Stimulated activated CD4-positive, alpha-beta T cell treated with anti-CD3 and anti-CD28 coated beads, Interleukin-12 subunit alpha, Interleukin-12 subunit beta, amount 100 ng/mL, for 4 hours (primary cell): ENCODE data around the gene RAB20.
"Not testable (repeated sequence)": the region's sequence is repeated elsewhere in the genome, so short reads cannot be mapped to it uniquely, and the experiment has no call there.

ENCODE experiments used
- DNase-seq: peaks from one replicate; pipeline ENCODE4 v3.0.0-alpha.2; 2020

The RAB20 gene

DNA sequence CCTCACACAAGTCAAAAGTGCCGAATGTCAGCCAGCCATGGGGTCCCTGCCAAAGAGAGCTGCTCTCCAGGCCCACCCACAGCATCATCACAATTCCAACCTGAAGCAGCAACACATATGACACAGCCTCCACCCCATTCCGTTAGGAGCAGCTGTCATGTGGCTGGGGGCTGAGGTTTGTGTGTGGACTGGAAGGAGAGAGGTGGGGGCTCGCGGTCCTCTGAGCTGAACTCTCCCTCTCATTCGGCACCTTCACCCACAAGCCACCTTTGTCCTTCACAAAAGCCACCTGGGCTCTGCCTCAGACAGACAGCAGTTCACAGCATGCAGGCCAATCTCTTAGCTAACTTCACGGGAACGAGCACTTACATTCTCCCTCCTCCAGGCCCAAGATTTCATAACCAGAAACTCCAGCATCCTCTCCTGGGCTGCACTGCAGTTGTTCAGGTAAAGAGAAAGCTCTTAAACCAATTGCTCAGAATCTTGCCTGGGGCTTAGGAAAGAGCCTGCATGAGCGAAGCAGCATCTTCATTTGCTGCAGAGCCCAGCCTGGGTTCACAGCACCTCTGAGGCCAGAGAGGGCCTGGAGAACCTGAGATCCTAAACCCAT, 7.2 kb downstream of the RAB20 start:
- DNase-seq, result no peak

DNA sequence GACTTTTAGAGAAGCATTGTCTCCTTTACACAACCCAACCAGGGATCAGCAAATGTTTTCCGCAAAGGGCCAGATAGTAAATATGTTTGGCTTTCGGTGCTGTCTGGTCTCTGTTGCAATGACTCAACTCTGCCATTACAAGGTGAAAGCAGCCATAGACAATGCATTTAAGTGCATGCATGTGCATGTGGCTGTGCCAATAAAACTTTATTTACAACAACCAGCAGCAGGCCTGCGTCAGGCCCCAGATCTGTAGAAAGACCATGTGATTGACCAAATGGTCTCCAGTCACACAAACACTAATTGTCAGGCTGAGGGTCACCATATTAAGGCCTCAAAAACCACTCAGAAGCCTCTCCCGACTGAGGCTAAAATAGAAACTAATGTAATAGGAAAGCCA, 8.1 kb downstream of the RAB20 start:
- DNase-seq, result no peak

DNA sequence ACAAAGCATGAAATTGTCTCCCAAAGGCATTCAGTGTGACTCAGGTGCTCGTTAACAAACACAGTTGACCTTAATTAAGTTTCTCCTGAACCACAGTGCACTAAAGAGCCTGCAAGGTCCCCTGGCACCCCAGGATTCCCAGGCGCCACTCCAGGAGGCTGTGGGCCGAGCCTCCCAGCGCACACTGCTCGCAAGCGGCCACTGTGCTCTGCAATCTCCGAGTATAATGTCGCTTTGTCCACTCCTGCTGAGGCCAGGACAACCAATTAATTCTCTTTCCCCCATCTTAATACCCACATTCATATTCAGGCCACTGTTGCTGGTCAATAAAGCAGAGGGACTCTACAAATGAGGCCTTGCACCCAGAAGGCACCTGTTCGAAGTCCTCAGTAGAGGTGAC, 8.8 kb downstream of the RAB20 start:
- DNase-seq, result no peak

DNA sequence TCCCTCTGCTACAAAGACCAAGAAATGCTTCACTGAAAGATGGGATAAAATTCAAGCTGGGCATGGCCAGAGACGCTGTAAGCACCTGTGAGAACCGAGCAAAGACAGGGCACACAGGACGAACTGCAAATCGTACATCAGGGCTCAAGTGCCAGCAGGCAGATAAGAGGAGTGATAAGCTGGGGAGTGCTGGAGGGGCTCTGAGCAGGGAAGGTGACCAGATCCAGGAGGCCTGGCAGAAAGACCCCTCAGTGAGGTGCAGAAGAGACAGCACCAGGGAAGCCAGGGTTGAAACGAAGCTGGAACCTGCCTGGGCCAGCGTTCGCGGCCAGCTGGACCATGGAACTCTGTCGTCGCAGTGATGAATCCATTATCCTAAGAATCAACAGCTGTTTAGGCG, 10.2 kb downstream of the RAB20 start:
- DNase-seq, result no peak

DNA sequence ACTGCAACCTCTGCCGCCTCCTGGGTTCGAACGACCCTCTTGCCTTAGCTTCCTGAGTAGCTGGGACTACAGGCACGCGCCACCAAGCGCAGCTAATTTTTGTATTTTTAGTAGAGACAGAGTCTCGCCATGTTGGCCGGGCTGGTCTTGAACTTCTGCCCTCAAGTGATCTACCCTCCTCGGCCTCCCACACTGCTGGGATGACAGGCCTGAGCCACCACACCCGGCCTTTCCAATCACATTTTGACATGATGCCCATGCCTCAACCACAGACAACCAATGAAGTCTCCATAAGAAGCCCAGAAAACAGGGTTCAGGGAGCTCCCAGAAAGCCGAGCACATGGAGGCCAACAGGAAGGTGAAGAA, 11.7 kb downstream of the RAB20 start:
- no peak for DNase-seq

DNA sequence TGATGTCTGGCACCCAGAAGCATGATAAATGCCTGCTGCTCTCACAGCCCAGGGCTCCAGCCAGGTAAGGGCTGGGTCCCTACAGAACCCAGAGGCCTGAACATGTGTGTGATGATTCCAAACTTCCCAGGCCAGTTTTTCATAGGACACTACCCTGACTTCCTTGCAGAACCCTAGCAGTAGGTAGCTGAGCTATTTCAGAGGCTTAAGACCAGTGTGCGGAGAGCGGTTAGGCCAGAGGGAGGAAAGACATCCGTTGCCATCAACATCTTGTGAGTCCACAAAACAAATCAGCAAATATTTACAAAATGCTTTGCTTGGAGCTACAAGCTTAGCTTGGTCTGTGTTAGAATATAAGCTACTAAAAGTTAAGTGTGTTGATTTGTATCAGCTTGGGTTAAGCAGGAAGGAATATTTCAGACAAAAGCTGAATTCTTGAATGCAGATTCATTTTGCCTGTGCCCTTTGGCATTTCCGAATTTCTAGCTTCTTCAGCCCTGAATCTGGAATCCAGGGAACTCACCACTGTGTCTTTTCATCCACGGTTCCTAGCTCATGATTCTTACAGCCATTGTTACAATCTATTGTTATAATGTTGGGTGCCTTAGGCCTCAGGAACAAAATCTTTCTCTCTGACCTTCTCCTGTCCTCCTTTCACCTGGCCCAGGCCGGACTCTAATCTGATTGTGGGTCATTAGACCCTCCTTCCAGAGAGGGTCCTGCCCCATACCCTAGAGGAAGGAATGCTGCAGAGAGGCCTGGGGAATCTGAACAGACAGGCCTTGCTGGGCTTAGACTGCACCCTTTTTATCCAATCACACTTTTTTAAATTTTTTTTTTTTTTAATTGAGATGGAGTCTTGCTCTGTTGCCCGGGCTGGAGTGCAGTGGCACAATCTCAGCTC, 12.4 kb downstream of the RAB20 start:
- no peak for DNase-seq

DNA sequence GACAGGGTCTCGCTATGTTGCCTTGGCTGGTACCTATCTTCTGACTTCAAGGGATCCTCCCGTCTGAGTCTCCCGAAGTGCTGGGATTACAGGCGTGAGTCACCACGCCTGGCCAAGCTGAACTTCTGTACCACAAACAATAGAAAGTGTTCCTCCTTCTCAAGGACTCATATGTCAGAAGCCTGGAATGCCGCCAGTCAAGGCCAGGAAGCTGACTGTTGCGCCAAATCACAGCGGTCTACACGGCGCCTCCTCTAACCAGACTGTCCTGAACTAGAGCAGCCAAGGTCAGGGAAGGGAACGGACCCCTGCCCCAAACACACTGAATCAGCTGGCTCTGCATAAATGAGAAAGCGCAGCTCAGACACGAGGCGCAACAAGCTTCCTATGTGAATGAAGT, 14.6 kb downstream of the RAB20 start:
- DNase-seq, result no peak

DNA sequence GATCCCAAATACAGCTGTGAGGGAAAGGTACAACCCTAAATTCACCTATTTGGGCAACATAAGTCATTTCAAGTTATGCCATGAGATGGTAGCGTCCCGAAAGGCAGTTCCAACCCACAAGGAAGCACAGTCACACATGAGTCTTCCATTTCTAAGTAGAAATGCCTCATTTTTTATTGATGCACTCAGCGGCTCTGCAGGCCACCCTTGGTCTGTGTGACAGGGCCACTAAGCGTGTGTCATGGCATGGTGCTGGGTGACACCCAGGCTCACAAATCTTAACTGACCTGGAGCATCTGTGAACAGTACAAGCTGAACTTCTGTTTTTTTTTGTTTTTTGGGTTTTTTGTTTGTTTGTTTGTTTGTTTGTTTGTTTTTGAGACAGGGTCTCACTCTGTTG, 15.1 kb downstream of the RAB20 start:
- no peak for DNase-seq

DNA sequence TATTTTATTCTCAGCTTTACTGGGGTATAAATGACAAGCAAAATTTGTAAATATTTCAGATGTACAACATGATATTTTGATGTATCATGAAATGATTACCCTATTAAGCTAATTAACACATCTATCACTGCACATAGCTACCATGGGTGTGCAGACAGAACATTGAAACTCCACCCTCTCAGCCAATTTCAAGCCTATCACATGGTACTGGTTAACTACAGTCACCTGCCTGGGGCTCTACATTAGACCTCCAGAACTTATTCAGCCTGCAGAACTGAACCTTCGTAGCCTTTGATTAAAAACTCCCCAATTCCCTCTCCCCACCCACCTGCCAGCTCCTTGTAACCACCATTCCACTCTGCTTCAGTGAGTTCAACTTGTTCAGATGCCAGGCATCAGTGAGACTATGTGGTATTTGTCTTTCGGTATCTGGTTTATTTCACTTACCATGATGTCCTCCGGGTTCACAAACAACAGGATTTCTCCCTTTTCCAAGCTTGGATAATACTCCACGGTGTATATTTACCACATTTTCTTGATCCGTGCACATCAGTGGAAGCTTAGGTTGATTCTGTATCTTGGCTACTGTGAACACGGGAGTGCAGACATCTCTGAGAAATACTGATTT, 19.2 kb downstream of the RAB20 start:
- DNase-seq, result no peak

DNA sequence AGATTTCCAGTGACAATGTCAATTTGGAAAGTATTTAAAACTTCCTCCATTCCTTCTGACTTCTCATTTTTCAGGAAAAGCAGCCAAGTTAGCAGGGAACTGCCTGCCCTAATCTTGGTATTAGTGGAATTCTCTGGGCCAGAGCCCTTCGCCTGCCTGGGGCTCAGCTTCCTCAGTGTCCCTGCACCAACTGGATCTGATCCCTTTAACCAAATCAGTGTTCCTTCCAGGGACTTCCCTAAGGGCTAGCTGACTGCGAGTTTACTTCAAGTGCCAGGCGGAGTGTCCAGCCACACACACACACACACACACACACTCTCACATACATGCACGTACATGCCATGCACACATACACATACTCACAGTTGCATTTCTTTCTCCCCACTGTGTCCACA, 20.0 kb downstream of the RAB20 start:
- no peak for DNase-seq

DNA sequence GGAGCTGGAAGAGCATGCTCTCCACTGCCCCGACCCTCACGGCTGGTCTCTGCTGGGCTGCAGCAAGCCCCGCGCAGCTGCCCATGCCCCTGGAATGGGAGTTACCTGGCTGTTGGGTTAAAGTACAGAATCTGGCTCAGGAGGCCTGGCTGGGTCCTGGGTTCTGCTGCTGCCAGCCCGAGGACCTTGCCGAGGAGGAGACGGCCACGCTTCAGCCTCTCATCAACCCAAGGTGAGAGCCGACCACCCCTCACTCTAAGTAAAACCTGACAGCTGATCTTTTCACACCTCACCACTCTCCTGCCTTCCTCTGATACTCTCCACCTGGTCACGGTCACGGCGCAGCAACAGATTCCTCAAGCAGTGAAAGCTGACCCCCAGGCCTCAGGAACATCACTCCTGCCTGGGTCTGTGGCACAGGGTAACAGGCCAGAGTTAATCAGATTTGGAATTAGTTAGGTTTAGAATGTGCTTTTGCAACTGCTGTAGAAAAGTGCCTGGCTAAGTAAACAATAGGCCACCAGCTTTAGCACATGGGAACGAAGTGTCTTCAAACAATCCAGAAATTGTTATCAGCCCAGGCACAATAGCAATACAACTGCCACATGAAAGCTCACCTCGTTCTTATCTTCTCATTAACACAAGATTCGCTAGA, 20.5 kb downstream of the RAB20 start:
- DNase-seq, result no peak

DNA sequence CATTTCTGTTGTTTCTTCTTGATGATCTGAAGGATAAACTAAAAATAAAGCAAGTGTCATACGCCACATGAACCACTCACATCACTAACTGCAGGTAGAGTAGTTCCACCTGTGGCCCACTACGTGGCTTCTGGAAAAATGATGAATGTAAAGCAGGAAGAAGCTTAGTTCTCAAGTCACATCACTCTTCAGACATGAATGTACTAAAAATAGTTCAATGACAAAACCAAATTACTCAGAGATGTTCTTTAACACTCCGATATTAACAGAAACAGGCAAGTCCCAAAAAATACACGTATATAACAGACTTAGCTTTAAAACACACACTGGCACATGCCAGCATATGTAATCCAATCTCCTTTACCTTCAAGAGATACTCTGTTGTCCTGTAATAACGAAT, 21.6 kb downstream of the RAB20 start:
- DNase-seq, result no peak

DNA sequence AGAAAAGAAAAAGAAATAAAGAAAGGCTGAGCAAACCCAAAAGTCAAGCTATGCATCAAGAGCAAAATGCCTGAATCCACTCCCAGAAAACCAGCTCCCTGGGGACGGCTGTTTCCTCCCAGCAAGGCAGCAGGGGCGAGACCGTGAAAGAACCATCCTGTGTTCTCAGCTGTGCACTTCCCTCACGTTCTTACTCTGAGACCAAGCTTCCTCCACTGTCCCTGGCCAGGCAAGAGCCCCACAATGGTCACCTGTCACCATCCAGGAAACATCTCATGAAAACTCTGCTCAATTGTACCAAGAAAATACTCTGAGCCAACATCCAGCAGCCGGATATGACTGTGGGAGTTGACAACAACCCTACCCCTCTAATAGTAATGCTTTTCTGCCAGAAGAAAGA, 22.9 kb downstream of the RAB20 start:
- DNase-seq, result no peak

DNA sequence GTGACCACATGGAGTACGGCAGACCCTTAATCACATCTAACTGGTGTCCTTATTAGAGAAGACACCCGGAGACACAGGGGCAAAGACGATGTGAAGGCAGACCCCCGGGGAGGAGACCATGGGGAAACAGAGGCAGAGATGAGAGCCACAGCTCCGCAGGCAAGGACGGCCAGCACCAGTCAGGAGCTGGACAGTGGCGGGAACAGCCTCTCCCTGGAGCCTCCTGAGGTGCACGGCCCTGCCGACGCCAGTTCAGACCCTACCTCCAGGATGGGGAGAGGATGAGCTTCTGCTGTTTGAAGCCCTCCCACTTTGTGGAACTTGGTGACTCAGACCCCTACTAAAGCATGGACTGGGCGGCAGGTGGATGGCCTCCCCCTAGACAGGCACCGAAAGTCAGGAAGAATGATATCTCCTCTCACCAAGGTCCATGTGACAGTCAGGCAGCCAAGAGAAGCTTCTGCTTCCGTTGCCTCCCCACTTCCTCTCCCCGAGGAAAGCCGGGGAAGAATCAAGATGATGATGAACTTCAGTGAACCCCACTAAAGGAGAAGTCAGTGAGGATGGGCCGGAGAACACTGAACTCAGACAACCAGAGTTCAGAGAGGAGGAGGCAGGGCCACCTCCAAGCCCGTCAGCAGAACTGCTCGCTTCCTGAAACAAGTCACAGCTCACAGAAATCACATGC, 25.4 kb downstream of the RAB20 start:
- DNase-seq, result no peak

DNA sequence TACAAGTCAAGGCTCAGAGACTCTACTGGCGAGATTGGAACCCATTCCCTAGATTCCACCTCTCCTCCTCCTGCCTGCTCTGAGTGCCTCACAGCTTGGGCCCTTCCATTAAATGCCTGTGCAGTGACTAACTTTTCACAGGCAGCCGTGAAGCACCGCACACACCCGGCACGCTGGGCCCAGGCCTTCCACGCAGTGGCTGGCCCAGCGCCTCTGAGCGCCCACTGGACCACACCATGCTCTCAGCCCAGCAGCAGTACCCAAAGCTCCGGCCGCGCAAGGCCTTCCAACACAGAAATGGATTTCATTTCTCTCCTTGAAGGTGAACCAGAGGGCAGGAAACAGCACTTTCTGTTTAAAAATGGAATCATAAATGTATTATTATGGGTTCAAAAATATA, 26.0 kb downstream of the RAB20 start:
- DNase-seq, result no peak

DNA sequence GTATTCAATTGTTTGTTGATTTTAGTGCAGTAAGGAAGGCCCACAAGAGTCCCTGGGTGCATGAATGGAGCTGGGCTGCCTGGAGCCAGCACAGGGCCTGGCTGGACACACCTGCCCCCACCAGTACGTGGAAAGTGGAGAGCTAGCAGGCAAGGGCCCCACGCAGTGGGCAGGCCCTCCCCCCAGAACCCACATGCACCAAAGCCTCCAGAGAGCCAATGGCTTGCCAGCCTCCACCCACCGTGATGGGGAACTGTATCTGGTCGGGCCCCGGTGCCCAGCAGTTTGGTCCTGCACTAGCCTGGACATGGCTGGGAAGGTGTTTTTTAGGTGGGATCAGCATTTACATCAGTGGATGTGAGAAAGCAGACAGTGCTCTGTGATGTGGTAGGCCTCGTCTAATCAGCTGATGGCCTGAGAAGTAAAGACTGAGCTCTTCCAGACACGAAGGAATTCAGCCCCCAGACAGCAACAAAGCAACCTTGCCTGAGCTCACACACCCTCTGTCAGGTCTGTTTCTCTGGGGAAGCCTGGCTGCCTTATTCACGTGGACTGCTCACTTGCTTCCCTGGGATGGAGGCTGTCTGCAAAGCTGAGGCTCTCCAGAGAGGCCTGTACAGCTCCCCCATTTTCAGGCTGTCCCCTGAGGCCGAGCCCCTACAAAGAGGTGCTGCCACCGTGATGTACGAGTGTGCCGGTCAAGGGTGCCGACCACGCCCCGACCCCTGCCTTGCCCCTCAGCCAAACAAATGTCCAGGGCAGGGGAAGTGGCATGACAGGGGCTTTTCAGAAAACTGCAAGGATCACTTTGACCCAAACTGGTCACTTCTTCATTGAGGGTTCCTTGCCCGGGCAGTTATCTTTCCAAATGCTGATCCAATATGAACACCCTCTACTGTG, 27.5 kb downstream of the RAB20 start:
- DNase-seq, result no peak

DNA sequence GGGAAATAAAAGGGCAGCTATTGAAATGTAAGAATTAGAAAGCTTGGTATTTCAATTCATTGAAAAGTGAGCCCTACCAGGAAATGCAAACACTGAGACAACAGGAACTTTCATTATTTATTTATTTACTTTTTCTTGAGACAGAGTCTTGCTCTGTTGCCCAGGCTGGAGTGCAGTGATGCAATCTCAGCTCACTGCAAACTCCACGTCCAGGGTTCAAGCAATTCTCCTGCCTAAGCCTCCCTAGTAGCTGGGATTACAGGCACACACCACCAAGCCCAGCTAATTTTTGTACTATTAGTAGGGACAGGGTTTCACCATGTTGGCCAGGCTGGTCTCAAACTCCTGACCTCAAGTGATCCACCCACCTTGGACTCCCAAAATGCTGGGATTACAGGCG, 29.3 kb downstream of the RAB20 start:
- DNase-seq, result not testable (repeated sequence)

DNA sequence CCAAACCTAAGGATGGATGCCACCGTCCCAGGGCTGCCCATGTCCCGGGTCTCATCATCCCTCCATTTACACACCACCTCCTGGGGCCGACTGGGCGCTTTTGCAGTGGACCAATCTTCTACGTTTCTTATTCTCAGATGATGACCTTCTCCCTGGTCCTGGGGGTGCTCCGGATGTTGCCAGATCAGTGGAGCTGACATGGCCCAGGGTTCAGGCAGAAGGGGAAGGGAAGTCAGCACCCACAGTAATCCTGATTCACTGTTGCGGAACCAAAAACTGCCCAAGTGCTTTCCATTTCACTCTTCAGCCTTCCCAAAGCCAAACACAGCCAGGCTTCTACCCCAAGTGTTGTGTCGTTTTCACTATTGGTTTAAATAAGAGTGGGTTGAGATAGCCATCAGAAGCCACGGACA, 29.8 kb downstream of the RAB20 start:
- no peak for DNase-seq

DNA sequence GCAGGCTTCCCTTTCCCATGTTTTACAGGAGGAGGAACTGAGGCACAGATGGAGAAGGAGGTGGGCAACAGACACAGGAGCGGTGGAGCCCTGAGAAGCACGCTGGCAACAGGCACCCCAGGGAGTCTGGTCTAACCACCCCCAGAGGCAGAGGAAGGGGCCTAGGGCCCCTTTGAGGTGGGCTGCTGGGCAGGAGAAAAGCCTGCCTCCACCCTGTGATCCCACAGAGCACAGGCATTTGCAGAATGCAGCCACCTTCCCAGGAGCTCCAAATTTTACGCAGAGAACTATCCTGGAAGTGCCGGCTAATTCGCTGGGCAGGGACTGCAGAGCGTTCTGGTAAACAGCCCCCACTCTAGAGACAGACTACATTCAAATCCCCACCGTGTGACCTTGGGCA, 30.4 kb downstream of the RAB20 start:
- DNase-seq, result no peak

DNA sequence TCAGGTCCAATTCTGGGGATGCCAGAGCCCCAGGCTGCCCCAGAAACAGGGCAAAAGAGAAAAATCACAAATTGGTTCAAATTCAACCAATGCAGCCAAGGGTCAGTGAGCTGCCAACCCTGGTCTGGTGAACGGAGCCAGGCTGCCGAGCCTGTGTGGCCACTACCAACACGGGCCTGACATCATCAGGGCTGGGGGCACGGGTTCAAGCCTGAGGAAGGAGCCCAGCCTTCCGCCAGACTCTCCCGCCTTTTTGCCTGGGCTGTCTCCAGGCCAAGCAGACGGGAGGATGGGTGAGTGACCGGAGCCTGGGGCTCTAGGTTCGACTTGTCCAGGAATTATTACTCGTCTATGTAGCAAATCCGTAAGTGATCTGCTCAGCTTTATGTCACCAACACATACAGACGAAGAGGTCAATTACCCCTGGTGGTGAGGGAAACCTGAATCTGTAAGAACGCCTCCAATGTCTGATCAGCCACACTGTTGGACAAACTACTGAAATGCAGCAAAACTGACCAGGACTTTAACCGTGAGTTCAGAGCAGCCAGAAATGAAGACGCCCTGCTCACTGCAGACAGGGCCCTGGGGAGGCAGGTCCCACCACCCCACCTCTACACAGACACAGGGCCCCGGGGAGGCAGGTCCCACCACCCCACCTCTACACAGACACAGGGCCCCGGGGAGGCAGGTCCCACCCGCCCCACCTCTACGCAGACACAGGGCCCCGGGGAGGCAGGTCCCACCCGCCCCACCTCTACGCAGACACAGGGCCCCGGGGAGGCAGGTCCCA, 31.8 kb downstream of the RAB20 start:
- no peak for DNase-seq

DNA sequence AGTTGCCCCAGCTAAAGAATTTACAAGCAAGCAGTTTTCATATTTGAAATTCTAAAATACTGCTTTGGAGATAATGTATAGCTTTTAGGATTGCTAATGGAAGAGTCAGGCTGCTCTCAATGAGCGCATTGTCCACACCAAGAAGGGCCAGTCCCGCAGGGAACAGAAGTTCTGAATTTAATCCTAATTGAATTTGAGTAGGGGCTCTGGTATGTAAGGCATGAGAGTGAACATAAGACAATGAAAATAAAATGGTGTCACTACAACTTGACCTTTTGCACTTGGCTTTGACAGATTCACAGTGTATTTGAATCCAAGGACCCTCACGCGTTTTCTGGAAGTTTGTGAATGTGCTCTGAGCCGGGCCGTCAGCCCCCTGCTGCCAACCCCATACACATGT, 32.6 kb downstream of the RAB20 start:
- no peak for DNase-seq
